ENCODE data around the gene TOP1. TPM values are rescaled to one million over a fixed set of nuclear protein-coding genes. Genes with fewer than 3 reads are reported as not detected.
A peak's percentile ranks its signal among the peaks of the same experiment; 100 is the strongest.

TOP1 gene
- total and polyA plus RNA-seq, 5 donors from 2014 or later, result 9.2 to 50.0 (median 9.7) TPM

- peak overlapping the region in 1 of 4 donors; percentile 3 for H3K4me3 Mint-ChIP-seq
- no peaks in the 10 kb centered on the region for H3K27me3 Mint-ChIP-seq
- peaks cover 3% of the 10 kb centered on the region for H3K4me1 ChIP-seq (ENCODE audit: control insufficient read depth, insufficient read depth, low read length, poor library complexity, severe bottlenecking)
- H3K4me3 ChIP-seq (ENCODE audit: low read depth, low read length), result no peak overlapping the region
- peaks cover 0 to 4% (median 0%) of the 10 kb centered on the region in 7 donors for H3K9me3 Mint-ChIP-seq
- H3K4me1 Mint-ChIP-seq, result peaks cover 53 to 59% (median 55%) of the 10 kb centered on the region in 4 donors
- peaks cover 46% of the 10 kb centered on the region for H3K36me3 ChIP-seq (ENCODE audit: control insufficient read depth, insufficient read depth, low read length)
- no peak for ATAC-seq (ENCODE audit: low read depth in 2 of 2)
- no peaks in the 10 kb centered on the region for H3K27me3 ChIP-seq (ENCODE audit: control insufficient read depth, insufficient read depth, low read length)
- H3K27ac ChIP-seq (ENCODE audit: insufficient read depth, low read length, poor library complexity, severe bottlenecking), result no peak overlapping the region
- H3K9me3 ChIP-seq (ENCODE audit: control insufficient read depth in 2 of 2, low read length in 2 of 2), result no peaks in the 10 kb centered on the region
- H3K27ac Mint-ChIP-seq, result peak overlapping the region in 2 of 3 donors; percentile 36 to 53
- H3K36me3 Mint-ChIP-seq, result peaks cover 50% of the 10 kb centered on the region
- no peak for DNase-seq
Measured at GRCh38 chr20:41064377-41064776, 35.8 kb downstream of the TOP1 start.

GRCh38 chr20:41065716-41066115 lies 37.1 kb downstream of the TOP1 start:
- Histone ChIP-seq H3K4me3 (ENCODE audit: low read depth, low read length) (no peak overlapping the region), H3K36me3 (ENCODE audit: control insufficient read depth, insufficient read depth, low read length) (peaks cover 49% of the 10 kb centered on the region), H3K27ac (ENCODE audit: insufficient read depth, low read length, poor library complexity, severe bottlenecking) (no peak overlapping the region), H3K27me3 (ENCODE audit: control insufficient read depth, insufficient read depth, low read length) (no peaks in the 10 kb centered on the region), H3K9me3 (ENCODE audit: control insufficient read depth in 2 of 2, low read length in 2 of 2) (no peaks in the 10 kb centered on the region), H3K4me1 (ENCODE audit: control insufficient read depth, insufficient read depth, low read length, poor library complexity, severe bottlenecking) (peaks cover 11% of the 10 kb centered on the region)
- no peaks in the 10 kb centered on the region for H3K27me3 Mint-ChIP-seq
- DNase-seq (no peak), ATAC-seq (ENCODE audit: low read depth in 2 of 2) (no peak)
- H3K4me1 Mint-ChIP-seq, result peaks cover 51 to 63% (median 57%) of the 10 kb centered on the region in 4 donors
- peak overlapping the region in 2 of 3 donors; percentile 11 to 16 for H3K27ac Mint-ChIP-seq
- H3K9me3 Mint-ChIP-seq, result peaks cover 0 to 4% (median 0%) of the 10 kb centered on the region in 7 donors
- H3K36me3 Mint-ChIP-seq, result peaks cover 58% of the 10 kb centered on the region
- H3K4me3 Mint-ChIP-seq, result no peak overlapping the region

GRCh38 chr20:41068806-41069205 lies 40.2 kb downstream of the TOP1 start:
- peaks cover 27% of the 10 kb centered on the region for H3K4me1 ChIP-seq (ENCODE audit: control insufficient read depth, insufficient read depth, low read length, poor library complexity, severe bottlenecking)
- peaks cover 36% of the 10 kb centered on the region for H3K36me3 Mint-ChIP-seq
- no peak for DNase-seq
- H3K4me1 Mint-ChIP-seq, result peaks cover 53 to 69% (median 57%) of the 10 kb centered on the region in 4 donors
- no peaks in the 10 kb centered on the region for H3K9me3 Mint-ChIP-seq
- ATAC-seq (ENCODE audit: low read depth in 2 of 2), result no peak
- H3K36me3 ChIP-seq (ENCODE audit: control insufficient read depth, insufficient read depth, low read length), result peaks cover 30% of the 10 kb centered on the region
- no peak overlapping the region for H3K27ac ChIP-seq (ENCODE audit: insufficient read depth, low read length, poor library complexity, severe bottlenecking)
- H3K27me3 ChIP-seq (ENCODE audit: control insufficient read depth, insufficient read depth, low read length), result no peaks in the 10 kb centered on the region
- no peak overlapping the region for H3K4me3 Mint-ChIP-seq
- no peaks in the 10 kb centered on the region for H3K27me3 Mint-ChIP-seq
- H3K4me3 ChIP-seq (ENCODE audit: low read depth, low read length), result no peak overlapping the region
- no peak overlapping the region for H3K27ac Mint-ChIP-seq
- no peaks in the 10 kb centered on the region for H3K9me3 ChIP-seq (ENCODE audit: control insufficient read depth in 2 of 2, low read length in 2 of 2)

- no peak overlapping the region for H3K27ac ChIP-seq (ENCODE audit: insufficient read depth, low read length, poor library complexity, severe bottlenecking)
- Mint-ChIP-seq H3K9me3 (no peaks in the 10 kb centered on the region), H3K27ac (peak overlapping the region in 2 of 3 donors; percentile 34 to 89), H3K36me3 (peaks cover 29% of the 10 kb centered on the region), H3K27me3 (no peaks in the 10 kb centered on the region), H3K4me1 (peaks cover 56 to 86% (median 66%) of the 10 kb centered on the region in 4 donors), H3K4me3 (peak overlapping the region in 1 of 4 donors; percentile 59)
- peaks cover 48% of the 10 kb centered on the region for H3K4me1 ChIP-seq (ENCODE audit: control insufficient read depth, insufficient read depth, low read length, poor library complexity, severe bottlenecking)
- H3K9me3 ChIP-seq (ENCODE audit: control insufficient read depth in 2 of 2, low read length in 2 of 2), result no peaks in the 10 kb centered on the region
- no peak for DNase-seq
- H3K27me3 ChIP-seq (ENCODE audit: control insufficient read depth, insufficient read depth, low read length), result no peaks in the 10 kb centered on the region
- no peak overlapping the region for H3K4me3 ChIP-seq (ENCODE audit: low read depth, low read length)
- ATAC-seq (ENCODE audit: low read depth in 2 of 2), result no peak
- peaks cover 17% of the 10 kb centered on the region for H3K36me3 ChIP-seq (ENCODE audit: control insufficient read depth, insufficient read depth, low read length)
Measured at GRCh38 chr20:41072190-41072863, 43.7 kb downstream of the TOP1 start.

GRCh38 chr20:41072915-41073314 lies 44.3 kb downstream of the TOP1 start:
- H3K9me3 Mint-ChIP-seq, result no peaks in the 10 kb centered on the region
- no peaks in the 10 kb centered on the region for H3K27me3 Mint-ChIP-seq
- DNase-seq (peak in 1 of 3 donors; percentile 35), ATAC-seq (ENCODE audit: low read depth in 2 of 2) (no peak)
- Histone ChIP-seq H3K4me3 (ENCODE audit: low read depth, low read length) (no peak overlapping the region), H3K36me3 (ENCODE audit: control insufficient read depth, insufficient read depth, low read length) (peaks cover 13% of the 10 kb centered on the region), H3K27me3 (ENCODE audit: control insufficient read depth, insufficient read depth, low read length) (no peaks in the 10 kb centered on the region), H3K27ac (ENCODE audit: insufficient read depth, low read length, poor library complexity, severe bottlenecking) (no peak overlapping the region), H3K4me1 (ENCODE audit: control insufficient read depth, insufficient read depth, low read length, poor library complexity, severe bottlenecking) (peaks cover 54% of the 10 kb centered on the region), H3K9me3 (ENCODE audit: control insufficient read depth in 2 of 2, low read length in 2 of 2) (no peaks in the 10 kb centered on the region)
- peak overlapping the region; percentile 34 to 89 (median 34) for H3K27ac Mint-ChIP-seq
- H3K4me3 Mint-ChIP-seq, result no peak overlapping the region
- peaks cover 56 to 86% (median 68%) of the 10 kb centered on the region in 4 donors for H3K4me1 Mint-ChIP-seq
- peaks cover 35% of the 10 kb centered on the region for H3K36me3 Mint-ChIP-seq

GRCh38 chr20:41074441-41074840 lies 45.8 kb downstream of the TOP1 start:
- no peaks in the 10 kb centered on the region for H3K9me3 Mint-ChIP-seq
- H3K27ac ChIP-seq (ENCODE audit: insufficient read depth, low read length, poor library complexity, severe bottlenecking), result no peak overlapping the region
- no peaks in the 10 kb centered on the region for H3K27me3 ChIP-seq (ENCODE audit: control insufficient read depth, insufficient read depth, low read length)
- H3K4me1 ChIP-seq (ENCODE audit: control insufficient read depth, insufficient read depth, low read length, poor library complexity, severe bottlenecking), result peaks cover 61% of the 10 kb centered on the region
- no peaks in the 10 kb centered on the region for H3K9me3 ChIP-seq (ENCODE audit: control insufficient read depth in 2 of 2, low read length in 2 of 2)
- H3K4me1 Mint-ChIP-seq, result peaks cover 59 to 91% (median 80%) of the 10 kb centered on the region in 4 donors
- H3K36me3 ChIP-seq (ENCODE audit: control insufficient read depth, insufficient read depth, low read length), result peaks cover 19% of the 10 kb centered on the region
- DNase-seq (no peak), ATAC-seq (ENCODE audit: low read depth in 2 of 2) (no peak)
- H3K36me3 Mint-ChIP-seq, result peaks cover 34% of the 10 kb centered on the region
- H3K27ac Mint-ChIP-seq, result peak overlapping the region in 1 of 3 donors; percentile 89
- H3K27me3 Mint-ChIP-seq, result no peaks in the 10 kb centered on the region
- no peak overlapping the region for H3K4me3 ChIP-seq (ENCODE audit: low read depth, low read length)
- no peak overlapping the region for H3K4me3 Mint-ChIP-seq

GRCh38 chr20:41076776-41077175 lies 48.2 kb downstream of the TOP1 start:
- Mint-ChIP-seq H3K4me1 (peaks cover 58 to 75% (median 70%) of the 10 kb centered on the region in 4 donors), H3K27ac (peak overlapping the region; percentile 78 to 83 (median 79)), H3K27me3 (no peaks in the 10 kb centered on the region), H3K36me3 (peaks cover 29% of the 10 kb centered on the region), H3K4me3 (peak overlapping the region in 2 of 4 donors; percentile 18 to 26), H3K9me3 (no peaks in the 10 kb centered on the region)
- H3K4me1 ChIP-seq (ENCODE audit: control insufficient read depth, insufficient read depth, low read length, poor library complexity, severe bottlenecking), result peaks cover 49% of the 10 kb centered on the region
- DNase-seq, result peak in 2 of 3 donors; percentile 10 to 34
- H3K27me3 ChIP-seq (ENCODE audit: control insufficient read depth, insufficient read depth, low read length), result no peaks in the 10 kb centered on the region
- no peaks in the 10 kb centered on the region for H3K9me3 ChIP-seq (ENCODE audit: control insufficient read depth in 2 of 2, low read length in 2 of 2)
- peak in 1 of 2 donors; percentile 37 for ATAC-seq (ENCODE audit: low read depth in 2 of 2)
- peak overlapping the region; percentile 35 for H3K27ac ChIP-seq (ENCODE audit: insufficient read depth, low read length, poor library complexity, severe bottlenecking)
- peaks cover 39% of the 10 kb centered on the region for H3K36me3 ChIP-seq (ENCODE audit: control insufficient read depth, insufficient read depth, low read length)
- peak overlapping the region; percentile 4 for H3K4me3 ChIP-seq (ENCODE audit: low read depth, low read length)

All from CD4-positive, CD25-positive, alpha-beta regulatory T cell (primary cell).